Head of caudate nucleus (tissue), 42 donors: ENCODE measurements around the gene FAM171A1.

ENCODE experiments used
- DNase-seq, 42 donors: peaks; one replicate each; pipeline versions ENCODE4 v3.0.0 to v3.0.0-alpha.2; 2020 to 2021; ENCODE audit warnings: mixed read lengths in 7 of 42
- intact Hi-C: fragments of 100-400 bp; cut with DNase I; formaldehyde crosslinking; loops from one replicate; pipeline ENCODE4 v1.15.0; 2022

Gene FAM171A1

DNA sequence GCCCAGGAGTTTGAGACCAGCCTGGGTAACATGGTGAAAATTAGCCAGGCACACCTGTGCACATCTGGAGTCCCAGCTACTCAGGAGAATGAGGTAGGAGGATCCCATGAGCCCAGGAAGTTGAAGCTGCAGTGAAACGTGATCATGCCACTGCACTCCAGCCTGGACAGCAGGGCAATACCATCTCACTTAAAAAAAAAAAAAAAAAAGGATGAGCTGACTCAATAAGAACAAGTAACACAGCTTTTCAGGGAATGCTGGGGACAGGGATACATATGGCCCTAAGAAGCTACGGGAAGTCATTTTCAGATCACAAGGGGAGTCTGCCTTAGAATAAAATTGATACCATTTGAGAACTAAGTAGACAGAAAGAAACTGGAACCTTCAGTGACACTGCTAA, 41.7 kb downstream of the FAM171A1 start:
- DNase-seq: peak in 2 of 42 donors; percentile 2 to 5
- intact Hi-C loops: no loop called here

DNA sequence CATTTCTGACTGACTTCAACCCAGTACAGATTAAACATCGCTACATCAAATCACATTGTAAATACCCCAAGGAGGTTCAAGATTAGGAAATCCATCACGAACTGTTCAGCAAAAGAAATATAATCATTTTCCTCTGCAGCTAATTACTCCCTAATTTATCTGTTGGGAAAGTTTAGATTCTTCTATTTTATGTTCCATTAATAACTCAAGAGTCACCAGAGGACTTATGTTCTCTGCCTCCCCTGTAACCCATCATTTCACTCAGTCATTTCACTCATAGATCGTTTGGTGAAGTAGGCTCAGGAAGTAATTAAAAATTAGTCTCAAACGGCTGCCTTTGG, 45.2 kb downstream of the FAM171A1 start:
- intact Hi-C loops: no loop called here
- DNase-seq: no peak

DNA sequence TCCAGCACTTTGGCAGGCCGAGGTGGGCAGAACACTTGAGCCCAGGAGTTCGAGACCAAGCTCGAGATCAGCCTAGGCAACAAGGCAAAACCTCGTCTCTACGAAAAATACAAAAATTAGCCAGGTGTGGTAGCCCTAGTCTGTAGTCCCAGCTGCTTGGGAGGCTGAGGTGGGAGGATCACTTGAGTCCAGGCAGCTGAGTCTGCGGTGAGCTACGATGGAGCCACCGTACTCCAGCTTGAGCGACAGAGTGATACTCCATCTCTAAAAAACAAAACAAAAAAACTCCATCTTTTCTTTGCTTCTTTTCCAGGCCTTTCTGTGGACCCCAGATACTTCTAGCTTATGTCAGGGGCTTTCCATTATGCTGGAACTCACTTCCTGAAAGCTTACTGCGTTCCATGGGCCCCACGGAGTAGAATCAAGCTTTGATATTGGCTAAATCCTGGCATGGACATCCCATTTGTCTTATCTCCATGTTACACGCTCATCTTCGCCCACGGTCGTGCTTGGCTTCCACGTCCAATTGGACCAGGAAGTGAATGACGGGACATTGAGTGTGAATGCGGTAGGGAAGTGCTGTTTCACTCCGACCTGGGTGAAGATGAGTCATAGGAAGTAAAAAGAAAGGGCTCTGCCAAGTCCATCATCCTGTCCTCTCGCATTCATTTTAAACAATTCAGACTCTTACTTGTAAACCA, 45.7 kb downstream of the FAM171A1 start:
- intact Hi-C loops: no loop called here
- peak in 2 of 42 donors; percentile 7 to 20 for DNase-seq

DNA sequence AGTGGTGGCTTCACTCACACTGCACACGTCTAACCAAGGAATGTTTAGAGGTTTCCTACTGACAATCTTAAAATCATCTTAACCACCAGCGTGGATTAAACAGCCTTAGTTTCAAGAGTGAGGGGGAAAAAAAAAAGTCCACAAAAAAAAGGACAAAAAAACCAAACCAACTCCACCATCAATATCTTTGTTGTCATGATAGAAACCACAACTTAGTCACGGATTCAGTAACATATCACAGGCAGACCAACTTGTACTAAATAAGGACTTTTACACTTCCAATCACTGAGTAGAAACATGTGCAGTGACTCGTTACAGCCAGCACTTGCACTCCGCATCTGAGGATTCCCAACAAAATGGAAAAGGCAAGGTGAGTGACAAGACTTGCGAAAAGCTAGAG, 46.5 kb downstream of the FAM171A1 start:
- DNase-seq: peak in 1 of 42 donors; percentile 9
- intact Hi-C loops: no loop called here

DNA sequence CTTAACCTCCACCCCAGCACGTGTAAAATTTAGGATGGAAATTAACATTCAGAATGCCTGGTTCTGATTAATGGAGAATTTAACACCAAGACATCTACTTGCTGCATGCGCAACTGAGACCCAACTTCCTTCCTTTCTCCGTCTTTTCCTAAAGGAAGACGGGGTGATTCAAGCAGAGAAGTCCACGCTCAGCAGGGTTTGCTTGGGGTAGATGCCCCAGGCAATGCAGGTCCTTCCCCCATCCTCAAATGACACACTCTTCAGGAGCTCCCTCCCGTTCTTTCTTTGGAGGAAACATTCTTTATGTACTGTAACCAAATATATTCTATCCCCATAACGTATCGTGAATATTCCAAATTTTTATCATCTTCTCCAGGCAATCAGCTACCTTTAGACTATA, 47.0 kb downstream of the FAM171A1 start:
- DNase-seq: peak in 1 of 42 donors; percentile 7
- intact Hi-C loops: no loop called here

DNA sequence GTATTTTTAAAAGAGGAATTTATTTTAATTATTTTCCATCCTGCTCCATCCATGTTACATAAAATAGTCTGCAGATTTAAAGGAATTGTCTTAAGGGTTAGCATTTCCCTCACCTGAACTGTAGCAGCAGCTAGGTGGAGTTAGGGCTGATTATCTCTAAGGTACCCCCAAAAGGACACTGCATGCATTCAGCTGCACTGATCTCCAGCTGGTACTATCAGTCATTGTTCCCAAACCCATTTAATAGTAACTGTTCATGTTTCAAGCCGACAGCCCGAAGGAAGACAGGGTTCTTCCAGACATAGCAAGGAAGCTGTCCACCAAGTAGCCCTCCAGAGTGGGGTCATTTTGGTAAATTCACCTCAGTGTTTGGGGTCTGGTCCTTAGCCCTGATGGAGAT, 48.7 kb downstream of the FAM171A1 start:
- intact Hi-C loops: no loop called here
- peak in 1 of 42 donors; percentile 33 for DNase-seq

DNA sequence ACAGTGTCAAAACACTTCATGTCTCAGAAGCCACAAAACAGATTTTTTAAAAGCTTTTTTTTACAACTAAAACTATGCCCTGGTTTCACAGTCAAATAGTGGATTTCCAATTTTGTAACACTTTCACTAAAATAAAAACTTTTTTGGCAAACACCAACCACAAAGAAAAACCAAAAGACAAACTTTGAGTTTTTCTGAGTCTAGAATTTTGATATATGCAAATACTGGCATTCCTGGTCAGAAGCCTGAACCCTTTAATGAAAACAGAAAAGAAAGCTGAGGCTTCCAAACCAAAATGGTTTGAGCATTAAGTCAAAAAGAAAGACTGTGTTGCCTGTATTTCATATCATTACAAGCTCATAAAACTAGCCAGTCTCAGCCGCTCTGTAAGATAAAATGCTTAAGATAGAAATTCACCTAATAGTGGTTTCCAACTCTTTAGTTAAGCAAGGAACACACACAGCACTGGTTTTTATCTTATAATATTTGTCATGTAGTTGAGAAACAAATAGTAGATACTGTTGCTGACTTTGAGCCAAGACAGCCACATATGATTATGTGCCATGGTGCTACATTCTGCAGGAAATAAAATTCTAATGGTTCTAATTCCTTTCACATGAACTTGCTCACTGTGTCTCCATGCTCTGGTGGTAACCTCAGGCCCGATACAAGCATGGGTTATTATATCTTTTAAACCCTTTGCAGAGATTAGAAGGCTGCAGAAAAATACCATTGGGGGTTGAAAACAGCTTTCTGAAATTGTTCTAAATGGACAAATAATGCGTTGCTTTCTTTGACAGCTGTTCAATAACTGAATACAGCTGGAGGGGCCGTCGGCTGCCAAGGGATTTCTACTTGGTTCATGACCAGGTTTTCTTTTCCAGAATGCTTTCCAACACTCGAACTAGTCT, 49.4 kb downstream of the FAM171A1 start:
- intact Hi-C loops: no loop called here
- peak in 2 of 42 donors; percentile 10 to 33 for DNase-seq

DNA sequence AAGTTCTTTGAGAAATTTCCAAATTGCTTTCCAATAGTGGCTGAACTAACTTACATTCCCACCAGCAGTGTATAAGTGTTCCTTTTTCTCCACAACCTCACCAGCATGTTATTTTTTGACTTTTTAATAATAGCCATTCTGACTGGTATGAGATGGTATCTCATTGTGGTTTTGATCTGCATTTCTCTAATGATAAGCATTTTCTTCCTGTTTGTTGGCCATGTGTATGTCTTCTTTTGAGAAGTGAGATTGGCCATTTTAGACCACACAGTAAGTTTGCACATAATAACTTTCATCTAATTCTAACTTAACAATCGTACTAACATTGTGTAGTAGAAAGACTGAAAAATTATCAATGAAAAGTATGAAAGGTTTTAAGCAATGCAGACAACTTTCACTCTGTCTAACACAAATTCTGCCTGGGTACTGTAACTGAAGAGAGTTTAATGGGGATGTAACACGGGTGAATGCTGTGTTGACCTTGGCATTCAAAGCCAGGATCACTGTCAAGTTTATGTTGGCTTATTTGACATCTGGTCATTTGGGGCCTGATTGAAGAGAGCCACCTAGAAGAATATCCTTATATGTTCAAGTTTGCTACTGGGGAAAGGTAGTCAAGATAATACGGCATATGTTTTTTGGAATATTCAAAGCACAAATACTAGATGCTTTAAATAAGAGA, 50.4 kb downstream of the FAM171A1 start:
- no peak for DNase-seq
- intact Hi-C loops: no loop called here

DNA sequence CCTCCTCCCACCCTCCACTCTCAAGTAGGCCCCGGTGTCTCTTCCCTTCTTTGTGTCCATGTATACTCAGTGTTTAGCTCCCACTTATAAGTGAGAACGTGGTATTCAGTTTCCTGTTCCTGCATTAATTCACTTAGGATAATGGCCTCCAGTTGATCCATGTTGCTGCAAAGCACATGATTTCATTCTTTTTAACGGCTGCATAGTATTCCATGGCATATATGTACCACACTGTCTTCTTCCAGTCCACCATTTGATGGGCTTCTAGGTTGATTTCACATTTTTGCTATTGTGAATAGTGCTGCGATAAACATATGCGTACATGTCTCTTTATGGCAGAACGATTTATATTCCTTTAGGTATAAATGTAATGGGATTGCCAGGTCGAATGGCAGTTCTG, 51.0 kb downstream of the FAM171A1 start:
- intact Hi-C loops: no loop called here

DNA sequence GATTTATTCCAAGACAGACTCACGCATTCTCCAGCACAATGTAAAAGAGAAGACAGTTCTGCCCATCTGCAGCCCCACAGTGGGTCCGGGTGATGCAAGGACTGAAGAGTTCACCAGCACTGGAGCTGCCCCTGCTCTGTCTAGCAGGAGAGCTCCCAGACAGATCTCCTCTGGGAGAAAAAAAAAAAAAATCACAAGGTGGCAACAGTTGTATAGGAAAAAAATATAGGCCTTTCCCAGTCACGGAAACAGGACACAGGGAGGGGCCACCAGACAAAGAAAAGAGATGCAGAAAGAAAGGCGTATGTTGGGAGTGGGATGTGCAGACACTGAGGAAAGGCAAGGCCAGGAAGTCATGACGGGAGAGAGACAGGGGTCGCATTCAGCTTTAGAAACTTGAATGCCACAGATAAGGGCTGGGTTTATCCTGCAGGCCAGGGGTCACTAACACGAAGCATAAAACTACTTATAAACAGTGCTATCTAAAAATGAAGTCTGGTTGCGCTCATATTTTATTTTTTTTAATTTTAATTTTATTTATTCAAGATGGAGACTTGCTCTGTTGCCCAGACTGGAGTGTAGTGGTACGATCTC, 54.1 kb downstream of the FAM171A1 start:
- intact Hi-C loops: no loop called here

More for the DNA sequence above, 51.0 kb downstream of the FAM171A1 start:
- DNase-seq: no peak

DNA sequence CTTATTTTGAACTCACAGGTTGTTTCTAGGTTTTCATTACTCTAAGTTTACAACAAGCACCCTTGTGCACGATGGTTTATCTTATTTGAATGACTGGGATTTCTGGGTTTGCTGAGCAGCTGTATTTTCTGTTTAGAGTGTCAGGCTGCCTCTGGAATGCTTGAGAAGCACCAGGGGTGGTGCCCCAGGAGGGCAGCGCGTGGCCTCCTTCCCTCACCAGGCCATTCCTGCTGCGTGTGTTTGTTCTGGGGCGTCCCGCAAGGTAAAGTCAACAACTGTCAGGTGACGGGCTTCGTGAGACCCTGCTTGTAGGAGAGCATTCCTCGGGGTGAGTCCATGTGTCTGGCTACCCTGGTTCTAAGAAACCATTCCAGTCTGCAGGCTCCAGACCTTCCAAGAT, 54.9 kb downstream of the FAM171A1 start:
- peak in 1 of 42 donors; percentile 21 for DNase-seq
- intact Hi-C loops: no loop called here

More for the DNA sequence above, 54.1 kb downstream of the FAM171A1 start:
- peak in 1 of 42 donors; percentile 20 for DNase-seq

DNA sequence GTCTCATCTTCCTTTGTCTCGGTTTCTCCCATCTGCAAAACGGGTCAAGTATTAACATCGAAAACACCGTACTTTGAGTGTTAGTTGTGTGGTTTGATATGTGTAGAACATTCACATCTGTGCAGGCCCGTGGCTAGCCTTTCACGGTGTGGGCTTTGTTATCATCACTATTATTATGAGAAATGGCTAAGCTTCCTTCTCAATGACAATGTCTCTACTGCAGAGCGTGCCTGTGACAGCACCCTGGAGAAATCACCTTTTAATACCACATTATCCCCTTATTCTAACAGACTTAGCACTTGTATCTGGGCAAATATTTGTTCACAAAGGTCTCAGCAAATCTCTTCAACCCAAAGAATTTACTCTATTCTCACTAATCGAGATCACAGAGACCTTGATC, 55.8 kb downstream of the FAM171A1 start:
- intact Hi-C loops: no loop called here
- peak in 2 of 42 donors; percentile 17 to 33 for DNase-seq

DNA sequence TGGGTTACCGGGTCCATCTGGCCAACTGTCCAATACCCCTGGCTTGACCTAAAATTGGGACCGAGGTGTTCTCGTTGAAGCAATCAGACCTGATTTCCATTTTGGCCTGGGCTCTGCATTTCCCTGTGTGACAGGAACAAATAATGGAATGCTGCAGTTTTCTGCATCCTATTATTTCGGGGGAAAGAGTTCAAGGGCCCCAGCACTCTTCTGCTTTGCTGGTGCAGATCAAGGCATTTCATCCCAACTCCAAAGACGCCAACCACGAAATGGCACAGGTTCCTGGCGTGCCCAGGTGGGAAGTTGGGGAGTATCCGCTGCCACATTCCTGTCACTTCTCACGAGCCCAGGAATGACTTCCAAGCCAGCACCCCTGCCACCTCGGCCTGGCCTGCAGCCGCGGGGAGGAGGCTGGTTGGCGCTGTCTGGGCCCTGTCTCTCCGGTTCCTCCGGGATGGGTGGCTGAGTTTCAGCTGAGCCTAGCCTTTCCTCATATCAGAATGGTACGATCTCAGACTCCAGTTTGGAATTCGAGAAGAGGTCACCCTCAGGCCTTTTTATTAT, 56.5 kb downstream of the FAM171A1 start:
- peak in 1 of 42 donors; percentile 27 for DNase-seq
- intact Hi-C loops: no loop called here

DNA sequence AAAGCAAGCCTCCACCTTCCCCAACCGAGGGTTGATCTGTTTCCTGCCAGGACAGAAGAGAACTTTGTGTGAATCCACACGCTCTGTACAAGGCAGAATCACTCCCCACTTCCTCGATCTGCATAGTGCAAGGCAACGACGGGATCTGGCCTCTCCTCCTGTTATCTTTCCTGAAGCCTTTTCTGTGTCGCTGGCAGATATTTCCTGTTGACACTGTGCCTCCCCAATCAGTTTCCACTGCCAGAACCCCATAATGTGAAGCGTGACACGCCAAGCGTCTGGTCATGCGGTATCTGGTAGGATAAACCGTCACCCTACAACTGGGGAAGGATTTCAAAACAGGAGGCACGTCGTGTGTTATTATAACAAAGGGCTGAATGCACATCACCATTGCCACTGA, 57.2 kb downstream of the FAM171A1 start:
- DNase-seq: peak; percentile 19 to 83 (median 60)
- intact Hi-C loops: no loop called here

DNA sequence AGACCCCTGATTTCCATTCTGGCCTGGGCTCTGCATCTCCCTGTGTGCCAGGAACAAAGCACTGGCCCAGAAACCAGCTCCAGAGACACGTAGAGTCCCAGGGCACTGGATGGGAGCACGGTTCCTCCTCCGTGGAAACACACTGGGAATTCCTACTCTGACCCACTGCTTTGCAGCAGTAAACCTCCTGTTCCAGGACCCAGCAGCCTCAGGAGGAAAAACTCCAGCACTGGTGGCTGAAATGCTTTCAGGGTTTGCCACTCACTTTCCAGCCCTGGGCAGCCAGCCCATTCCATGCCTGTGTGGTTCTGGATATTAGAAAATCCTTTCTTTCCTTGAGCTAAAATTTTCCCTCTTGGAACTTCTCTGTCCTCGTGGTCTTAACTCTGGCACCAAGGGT, 58.0 kb downstream of the FAM171A1 start:
- intact Hi-C loops: no loop called here
- peak; percentile 29 to 82 (median 60) for DNase-seq

DNA sequence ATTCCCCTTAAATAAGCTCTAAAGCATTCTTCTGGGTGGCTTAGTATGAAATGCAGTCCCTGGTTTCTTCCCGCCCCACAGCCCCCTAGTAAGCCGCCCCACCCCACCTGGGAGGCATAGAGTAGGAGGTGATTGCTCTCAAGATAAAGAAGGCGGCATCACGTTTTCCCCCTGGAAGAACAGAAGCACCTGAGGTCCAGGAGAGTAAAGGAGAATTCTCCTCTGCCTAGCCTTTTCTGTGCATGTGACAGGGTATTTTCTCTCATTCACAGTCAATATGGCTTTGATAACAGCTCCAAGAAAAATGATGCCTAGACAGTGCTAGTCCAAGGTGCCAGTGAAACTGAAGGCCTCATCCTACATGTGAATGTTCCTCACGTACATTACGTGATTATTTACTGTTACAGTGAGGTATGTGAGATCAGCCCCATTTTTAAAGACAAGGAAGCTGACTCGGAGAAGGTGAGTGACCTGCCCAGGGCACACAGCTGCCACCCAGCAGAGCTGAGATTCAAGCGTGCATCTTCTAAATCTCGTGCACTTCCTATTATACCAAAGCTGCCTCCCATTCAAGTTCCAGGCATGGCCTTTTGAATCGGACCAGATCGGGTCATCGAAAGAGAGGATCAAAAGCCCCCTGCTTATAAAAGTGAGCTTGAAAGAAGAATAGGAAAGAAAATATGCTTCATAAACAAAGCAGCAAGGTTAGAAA, 59.4 kb downstream of the FAM171A1 start:
- intact Hi-C loops: no loop called here
- DNase-seq: peak in 15 of 42 donors; percentile 19 to 71 (median 42)

DNA sequence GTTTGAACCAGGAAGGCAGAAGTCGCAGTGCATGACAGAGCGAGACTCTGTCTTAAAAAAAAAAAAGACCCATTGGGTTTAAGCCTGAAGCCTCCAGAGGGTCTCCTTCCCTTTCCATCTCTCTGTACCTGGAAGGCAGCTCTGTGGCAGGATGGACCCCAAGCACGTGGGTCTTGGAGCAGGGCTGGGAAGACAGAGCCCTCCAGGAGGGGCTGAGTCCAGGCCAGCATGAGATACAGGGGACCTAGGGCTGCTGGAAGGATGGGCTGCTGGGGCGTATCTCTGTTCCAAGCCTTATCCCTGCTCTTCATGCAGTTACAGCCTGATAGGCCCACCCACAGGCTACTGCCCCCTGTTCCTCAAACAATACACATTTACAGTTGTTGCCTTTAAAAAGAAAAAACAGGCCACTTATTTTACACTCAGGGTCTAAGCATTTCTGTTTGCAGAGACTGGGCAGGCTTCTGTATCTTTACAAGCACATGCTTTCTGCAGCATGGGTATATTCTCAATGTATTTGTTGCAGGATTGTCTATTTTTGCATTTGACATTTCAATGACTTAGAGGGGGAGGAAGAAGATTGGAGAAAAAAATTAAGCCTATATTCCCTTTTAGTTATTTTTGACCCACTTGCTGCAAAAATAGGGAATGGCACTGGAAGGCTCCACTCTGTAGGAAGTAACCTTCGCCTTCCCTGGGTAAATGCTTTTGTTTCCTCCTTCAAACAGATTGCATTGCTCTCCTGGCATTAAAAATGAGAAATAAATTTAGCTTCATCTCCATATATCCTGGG, 60.1 kb downstream of the FAM171A1 start:
- DNase-seq: peak in 3 of 42 donors; percentile 20 to 54 (median 38)
- intact Hi-C loops: no loop called here

DNA sequence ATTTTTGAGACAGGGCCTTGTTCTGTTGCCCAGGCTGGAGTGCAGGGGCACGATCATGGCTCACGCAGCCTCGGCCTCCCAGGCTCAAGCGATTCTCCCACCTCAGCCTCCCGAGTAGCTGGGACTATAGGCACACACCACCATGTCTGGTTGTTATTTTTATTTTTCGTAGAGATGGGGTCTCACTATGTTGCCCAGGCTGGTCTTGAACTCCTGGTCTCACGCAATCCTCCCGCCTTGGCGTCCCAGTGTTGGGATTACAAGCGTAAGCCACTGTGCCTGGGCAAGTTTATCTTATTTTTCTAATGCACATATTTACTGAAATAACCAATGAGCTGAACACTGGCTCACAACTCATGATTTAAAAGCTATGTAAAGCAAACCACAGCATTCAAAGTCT, 61.9 kb downstream of the FAM171A1 start:
- intact Hi-C loops: no loop called here
- DNase-seq: peak in 3 of 42 donors; percentile 6 to 23 (median 21)
